B cell (primary cell): ENCODE results near the gene POLD4. TPM values are rescaled to one million over a fixed set of nuclear protein-coding genes. Genes with fewer than 3 reads are reported as not detected.

Experiments
- ATAC-seq: fragments of 200-7000 bp; cut with Tn5 transposase; one replicate; pipeline ENCODE4 v1.10.0; 2021; ENCODE audit warnings: low read depth, mild to moderate bottlenecking, moderate number of reproducible peaks, moderate library complexity
- CTCF ChIA-PET: fragments of 350-600 bp; sonication (Branson Sonifier 250); formaldehyde crosslinking; loops from one replicate; lab custom pipeline; 2021; ENCODE audit warnings: antibody characterized with exemption, inconsistent platforms; lab: Charles Lee
- POLR2A ChIA-PET: fragments of 350-600 bp; sonication (Branson Sonifier 250); formaldehyde crosslinking; loops from one replicate; lab custom pipeline; 2021; ENCODE audit warnings: antibody characterized with exemption; lab: Charles Lee
- DNase-seq: peaks from one replicate; pipeline ENCODE4 v3.0.0; 2013
- H2AFZ ChIP-seq: 2 replicates; pipeline ENCODE4 v1.6.1; 2012; ENCODE audit warnings: mild to moderate bottlenecking, low read depth, low read length; ENCODE audit not compliant: insufficient read depth, poor library complexity, severe bottlenecking
- H3K27ac ChIP-seq, 2 donors: 1 replicate in 1 of 2; 2 replicates in 1 of 2; pipeline ENCODE4 v1.5.1; 2012 to 2013; ENCODE audit warnings: low read length in 2 of 2, mild to moderate bottlenecking in 2 of 2, moderate library complexity in 1 of 2
- H3K27me3 ChIP-seq, 4 experiments: fragments of 200-600 bp in 1 of 4; sonication (generic) in 1 of 4; replicated peaks in 1 of 4; 1 replicate in 2 of 4; 2 replicates in 2 of 4; pipeline versions ENCODE4 v1.6.1 to v1.7.0; 2013 to 2016; ENCODE audit warnings: low read length in 3 of 4, mild to moderate bottlenecking in 2 of 4, mixed read lengths in 1 of 4, moderate library complexity in 1 of 4; ENCODE audit not compliant: insufficient read depth in 4 of 4, control insufficient read depth in 3 of 4; ENCODE audit errors: control extremely low read depth in 1 of 4
- H3K36me3 ChIP-seq, 2 experiments: replicated peaks in 1 of 2; 1 replicate in 1 of 2; 2 replicates in 1 of 2; pipeline versions ENCODE4 v1.6.1 to v1.7.1; 2013; ENCODE audit warnings: low read length in 1 of 2; ENCODE audit not compliant: insufficient read depth in 2 of 2, control insufficient read depth in 1 of 2; ENCODE audit errors: control extremely low read depth in 1 of 2, extremely low read depth in 1 of 2
- H3K4me1 ChIP-seq, 2 donors: fragments of 200-600 bp in 1 of 2; sonication (generic) in 1 of 2; 1 replicate in 1 of 2; 2 replicates in 1 of 2; pipeline versions ENCODE4 v1.5.1 to v1.6.1; 2013 to 2017; ENCODE audit warnings: low read length in 2 of 2; ENCODE audit not compliant: control insufficient read depth in 2 of 2, insufficient read depth in 2 of 2
- H3K4me2 ChIP-seq: replicated peaks from 2 replicates; pipeline ENCODE3; 2012; ENCODE audit warnings: mild to moderate bottlenecking, low read depth, low read length; ENCODE audit not compliant: poor library complexity, severe bottlenecking
- H3K4me3 ChIP-seq, 5 experiments: fragments of 200-600 bp in 1 of 5; sonication (generic) in 1 of 5; 1 replicate in 3 of 5; 2 replicates in 2 of 5; pipeline versions ENCODE4 v1.5.1 to v1.7.0; 2011 to 2016; ENCODE audit warnings: low read length in 4 of 5, mild to moderate bottlenecking in 4 of 5, low read depth in 2 of 5, control low read depth in 1 of 5, moderate library complexity in 1 of 5; ENCODE audit not compliant: insufficient read depth in 1 of 5; ENCODE audit errors: control extremely low read depth in 1 of 5, extremely low read depth in 1 of 5
- H3K79me2 ChIP-seq: fragments of 200-600 bp; sonication (generic); one replicate; pipeline ENCODE4 v1.6.0; 2016; ENCODE audit warnings: low read length; ENCODE audit not compliant: control insufficient read depth, insufficient read depth
- H3K9ac ChIP-seq: fragments of 200-600 bp; sonication (generic); 2 replicates; pipeline ENCODE4 v1.6.1; 2017; ENCODE audit warnings: mild to moderate bottlenecking, low read length, moderate library complexity
- H3K9me3 ChIP-seq, 3 donors: one replicate each; pipeline versions ENCODE4 v1.6.1 to v1.7.1; 2013; ENCODE audit warnings: low read length in 2 of 3; ENCODE audit not compliant: control insufficient read depth in 2 of 3, insufficient read depth in 1 of 3; ENCODE audit errors: control extremely low read depth in 1 of 3
- H4K20me1 ChIP-seq: 2 replicates; pipeline ENCODE4 v1.6.0; 2012; ENCODE audit warnings: mild to moderate bottlenecking, low read length; ENCODE audit not compliant: insufficient read depth, control insufficient read depth, poor library complexity, severe bottlenecking
- H3K27ac Mint-ChIP-seq: one replicate; pipeline ENCODE4 v1.8.0; 2021; ENCODE audit warnings: mixed read lengths
- H3K27me3 Mint-ChIP-seq: one replicate; pipeline ENCODE4 v1.8.0; 2021; ENCODE audit warnings: mixed read lengths
- H3K4me1 Mint-ChIP-seq: one replicate; pipeline ENCODE4 v1.8.0; 2021; ENCODE audit warnings: mixed read lengths
- H3K4me3 Mint-ChIP-seq: one replicate; pipeline ENCODE4 v1.8.0; 2021; ENCODE audit warnings: mixed read lengths
- H3K9me3 Mint-ChIP-seq: one replicate; pipeline ENCODE4 v1.8.0; 2022; ENCODE audit warnings: mixed read lengths; ENCODE audit not compliant: insufficient read depth
- EZH2 ChIP-seq: IDR thresholded peaks from 2 replicates; pipeline ENCODE4 v1.6.1; 2012; ENCODE audit warnings: borderline replicate concordance, low read depth, mild to moderate bottlenecking, moderate library complexity, low read length; ENCODE audit not compliant: insufficient read depth, poor library complexity, severe bottlenecking
- WGBS: methylation state at CpG from one replicate; pipeline ENCODE4 v1.1.5; 2013; ENCODE audit warnings: missing lambda C conversion rate; ENCODE audit not compliant: insufficient coverage; 5-methylcytosine and 5-hydroxymethylcytosine counted together
- intact Hi-C: fragments of 100-400 bp; cut with micrococcal nuclease; formaldehyde crosslinking; loops from one replicate; pipeline ENCODE4 v1.10.0; 2022
- polyA plus RNA-seq: library from polyadenylated mRNA; depleted of rRNA; stranded (reverse); fragments of >200 nt; gene quantifications from 2 replicates; pipeline ENCODE4 v1.2.3, GENCODE V29; 2012
- total RNA-seq, 2 donors: library from RNA; stranded (reverse); fragments of 120-200 nt in 1 of 2; gene quantifications; 1 replicate in 1 of 2; 2 replicates in 1 of 2; pipeline versions ENCODE4 v1.2.3 to v1.2.4, GENCODE V29; 2013 to 2022
- TF ChIP-seq, protein P1 (sequence below): fragments of 200-600 bp; IDR thresholded peaks from one replicate; pipeline ENCODE4 v1.8.0; 2022; ENCODE audit warnings: antibody characterized with exemption, mild to moderate bottlenecking

POLD4 gene
- total and polyA plus RNA-seq, 2 donors (not counting 1 experiment from before 2014, with no cell fraction given): 210 to 559 TPM

DNA sequence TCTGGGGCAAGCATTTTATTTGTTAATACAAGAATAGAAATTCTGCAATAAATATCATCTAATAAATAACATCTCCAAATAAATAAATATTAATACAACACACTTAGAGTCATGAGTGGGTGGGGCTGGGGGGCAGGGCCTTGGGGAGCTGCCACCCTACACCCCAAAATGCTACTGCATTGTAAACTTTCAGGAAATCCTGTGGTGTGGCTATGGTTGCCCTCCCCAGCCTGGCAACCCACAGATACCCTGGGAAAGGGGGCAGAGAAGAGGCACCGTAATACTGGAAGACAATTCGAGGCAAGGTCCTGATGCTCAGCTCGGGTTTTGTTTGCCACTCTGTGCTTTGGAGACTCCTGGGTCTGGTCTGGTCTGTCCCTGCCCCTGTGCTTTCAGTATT, 10.8 kb upstream of the POLD4 start:
- intact Hi-C loops: no loop called here
- no peak for DNase-seq
- Histone ChIP-seq H3K79me2 (peaks cover 58% of the 10 kb centered on the region), H3K36me3 (peaks cover 0 to 37% of the 10 kb centered on the region in 2 experiments), H3K9ac (no peak overlapping the region), H4K20me1 (peaks cover 48% of the 10 kb centered on the region), H3K4me1 (peaks cover 63 to 64% of the 10 kb centered on the region in 2 donors), H3K27ac (peak overlapping the region; percentile 50 to 70), H3K4me3 (no peak overlapping the region), H3K4me2 (peak overlapping the region; percentile 93), H3K9me3 (no peaks in the 10 kb centered on the region), H3K27me3 (no peaks in the 10 kb centered on the region), H2AFZ (no peak overlapping the region)
- ATAC-seq: no peak
- Mint-ChIP-seq H3K9me3 (no peaks in the 10 kb centered on the region), H3K27me3 (no peaks in the 10 kb centered on the region), H3K4me1 (peaks cover 75% of the 10 kb centered on the region), H3K27ac (peak overlapping the region; percentile 90), H3K4me3 (peak overlapping the region; percentile 80)
- POLR2A ChIA-PET: interaction anchor here (0.7 to 1.9 kb wide), 3 partner anchors 10 to 37 kb away, joined by 4 to 6 read pairs (median 5); partner anchors contain the start of gene PPP1CA
- CTCF ChIA-PET: interaction anchor here (39.5 to 42.2 kb wide), 2 partner anchors 7 to 9 kb away, joined by 2379 read pairs; partner anchors contain the start of genes CLCF1, POLD4 and RAD9A
- TF ChIP-seq, protein P1, sequence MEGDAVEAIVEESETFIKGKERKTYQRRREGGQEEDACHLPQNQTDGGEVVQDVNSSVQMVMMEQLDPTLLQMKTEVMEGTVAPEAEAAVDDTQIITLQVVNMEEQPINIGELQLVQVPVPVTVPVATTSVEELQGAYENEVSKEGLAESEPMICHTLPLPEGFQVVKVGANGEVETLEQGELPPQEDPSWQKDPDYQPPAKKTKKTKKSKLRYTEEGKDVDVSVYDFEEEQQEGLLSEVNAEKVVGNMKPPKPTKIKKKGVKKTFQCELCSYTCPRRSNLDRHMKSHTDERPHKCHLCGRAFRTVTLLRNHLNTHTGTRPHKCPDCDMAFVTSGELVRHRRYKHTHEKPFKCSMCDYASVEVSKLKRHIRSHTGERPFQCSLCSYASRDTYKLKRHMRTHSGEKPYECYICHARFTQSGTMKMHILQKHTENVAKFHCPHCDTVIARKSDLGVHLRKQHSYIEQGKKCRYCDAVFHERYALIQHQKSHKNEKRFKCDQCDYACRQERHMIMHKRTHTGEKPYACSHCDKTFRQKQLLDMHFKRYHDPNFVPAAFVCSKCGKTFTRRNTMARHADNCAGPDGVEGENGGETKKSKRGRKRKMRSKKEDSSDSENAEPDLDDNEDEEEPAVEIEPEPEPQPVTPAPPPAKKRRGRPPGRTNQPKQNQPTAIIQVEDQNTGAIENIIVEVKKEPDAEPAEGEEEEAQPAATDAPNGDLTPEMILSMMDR: no peak
- no peak for TF ChIP-seq EZH2
- 35% methylated on average over 3 of the region's 3 CpGs for WGBS
